Suprapubic skin (tissue), 4 donors: ENCODE results near the gene GLIS1. TPM values are rescaled to one million over a fixed set of nuclear protein-coding genes. Genes with fewer than 3 reads are reported as not detected.

Experiments used
- DNase-seq, 2 donors: peaks; one replicate each; pipeline ENCODE4 v3.0.0-alpha.2; 2019; ENCODE audit warnings: low spot score in 2 of 2
- H3K27ac ChIP-seq: fragments of 200-600 bp; sonication (generic); one replicate; pipeline ENCODE4 v1.5.1; 2019
- H3K27me3 ChIP-seq: fragments of 200-600 bp; sonication (generic); one replicate; pipeline ENCODE4 v1.5.1; 2019
- H3K36me3 ChIP-seq: fragments of 200-600 bp; sonication (generic); one replicate; pipeline ENCODE4 v1.5.1; 2019
- H3K4me1 ChIP-seq: fragments of 200-600 bp; sonication (generic); one replicate; pipeline ENCODE4 v1.5.1; 2019
- H3K4me3 ChIP-seq: fragments of 200-600 bp; sonication (generic); one replicate; pipeline ENCODE4 v1.5.1; 2019; ENCODE audit warnings: mild to moderate bottlenecking
- H3K9me3 ChIP-seq: fragments of 200-600 bp; sonication (generic); one replicate; pipeline ENCODE4 v1.5.1; 2019
- EP300 ChIP-seq: sonication (generic); formaldehyde crosslinking; IDR thresholded peaks from one replicate; pipeline ENCODE4 v1.6.1; 2017; ENCODE audit warnings: antibody characterized with exemption
- POLR2A ChIP-seq, 2 donors: fragments of 450-650 bp; IDR thresholded peaks; one replicate each; pipeline ENCODE4 v1.6.1; 2017; ENCODE audit warnings: antibody characterized with exemption in 2 of 2, mild to moderate bottlenecking in 2 of 2, moderate library complexity in 2 of 2
- POLR2AphosphoS5 ChIP-seq, 3 donors: sonication (generic); formaldehyde crosslinking; IDR thresholded peaks; one replicate each; pipeline ENCODE4 v1.6.1; 2017; ENCODE audit warnings: antibody characterized with exemption in 3 of 3
- WGBS: methylation state at CpG from one replicate; pipeline ENCODE4 v1.1.5; 2018; 5-methylcytosine and 5-hydroxymethylcytosine counted together
- total RNA-seq, 4 donors: library from RNA; depleted of rRNA; stranded (reverse); fragments of >200 nt; gene quantifications; one replicate each; pipeline ENCODE4 v1.1.0, GENCODE V29; 2016
- TF ChIP-seq, protein P1 (sequence below), 2 donors: fragments of 200-600 bp in 1 of 2; fragments of 450-650 bp in 1 of 2; sonication (generic) in 1 of 2; IDR thresholded peaks; one replicate each; pipeline ENCODE4 v1.5.1; 2016 to 2019; ENCODE audit warnings: antibody characterized with exemption in 2 of 2, mild to moderate bottlenecking in 1 of 2, moderate library complexity in 1 of 2

GLIS1 gene
- total RNA-seq, 4 donors from 2014 or later: 0.34 to 1.5 (median 0.59) TPM

DNA sequence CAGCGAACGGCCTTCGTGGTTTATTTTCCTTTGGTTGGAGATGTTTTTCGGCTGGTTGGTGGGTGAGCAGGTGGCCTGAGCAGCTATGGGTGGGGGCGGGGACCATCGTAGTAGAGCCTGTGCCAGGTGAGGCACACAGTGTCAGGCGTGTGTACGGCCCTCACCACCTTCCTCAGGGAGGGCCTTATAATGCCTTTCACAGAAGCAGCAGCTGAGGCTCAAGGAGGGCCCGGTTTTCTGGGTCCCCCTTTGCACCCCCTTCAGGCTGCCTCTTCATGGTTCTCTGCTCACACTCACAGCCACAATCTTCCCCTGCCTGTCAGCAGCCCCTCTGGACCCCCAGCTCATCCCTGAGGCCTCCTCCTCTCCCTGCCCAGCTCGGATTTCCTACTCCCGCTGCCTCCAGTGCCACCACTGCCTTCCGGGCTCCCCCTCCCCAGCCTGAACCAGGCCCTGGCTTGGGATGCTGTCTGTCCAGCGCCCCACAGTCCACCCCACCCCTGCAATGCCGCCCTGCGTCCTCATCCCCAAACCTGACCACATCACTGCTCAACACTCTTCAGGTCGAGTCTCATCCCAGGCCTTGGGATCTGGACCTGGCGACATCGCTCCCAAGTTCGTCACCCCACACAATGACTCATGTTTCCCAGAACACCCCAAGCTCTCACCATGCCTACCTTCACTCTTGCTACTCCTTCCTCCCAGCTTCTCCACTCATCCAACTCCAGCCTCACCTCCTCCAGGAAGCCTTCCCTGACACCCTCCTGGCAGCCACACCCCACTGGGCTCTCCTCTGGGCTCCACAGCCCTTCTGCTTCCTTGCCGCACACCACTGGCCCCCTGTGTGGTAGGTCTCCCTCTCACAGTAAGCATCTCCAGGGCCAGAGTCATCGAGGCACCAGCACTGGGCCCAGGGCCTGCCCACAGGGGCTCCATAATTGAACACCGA lies 225.9 kb downstream of the GLIS1 start:
- H3K27ac ChIP-seq: no peak overlapping the region

DNA sequence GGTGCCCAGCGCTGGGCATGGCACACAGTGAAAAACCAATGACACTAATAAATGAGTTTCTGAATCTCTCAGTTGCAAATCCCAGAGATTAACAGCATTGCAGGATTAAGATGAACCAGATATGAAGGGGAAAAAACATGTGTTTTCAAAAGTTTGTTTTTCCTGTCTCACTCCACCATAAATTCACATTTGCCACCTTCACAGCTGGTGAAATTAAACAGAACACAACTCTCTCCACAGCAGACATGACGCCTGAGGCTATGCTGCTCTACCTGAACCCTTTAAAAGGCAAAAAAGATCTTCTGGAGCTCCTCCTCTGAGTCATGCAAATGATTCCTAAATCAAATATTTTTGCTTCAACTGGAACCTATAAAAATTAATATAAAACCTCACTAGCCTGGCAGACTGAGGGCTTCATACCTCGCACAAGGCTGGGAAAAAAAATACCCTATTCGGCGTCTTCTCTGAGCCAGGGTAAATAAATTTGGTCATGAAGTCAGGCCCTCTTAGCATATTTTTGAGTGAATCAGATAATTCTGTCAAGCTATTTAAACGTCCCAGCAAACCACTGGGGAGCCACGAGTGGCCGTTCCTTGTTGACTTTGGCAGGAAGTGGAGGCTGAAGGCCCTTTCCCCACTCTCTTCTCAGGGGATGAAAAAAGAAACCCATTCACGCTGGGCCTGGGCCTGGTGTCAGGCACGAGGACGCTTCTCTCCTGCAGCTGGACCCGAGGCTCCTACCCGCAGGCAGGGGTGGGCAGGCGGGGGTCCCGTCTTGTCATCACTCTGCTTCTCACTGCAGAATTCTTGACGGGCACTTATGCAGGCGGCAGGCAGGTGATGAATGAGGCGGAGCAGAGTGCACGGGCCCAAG lies 226.8 kb downstream of the GLIS1 start:
- Histone ChIP-seq H3K9me3 (no peaks in the 10 kb centered on the region), H3K4me1 (peaks cover 7% of the 10 kb centered on the region), H3K27me3 (no peaks in the 10 kb centered on the region), H3K4me3 (no peak overlapping the region), H3K27ac (no peak overlapping the region), H3K36me3 (no peaks in the 10 kb centered on the region)
- no peak for DNase-seq
- TF ChIP-seq EP300 (no peak), POLR2A (IDR thresholded peaks at IDR 0.05) (no peak), POLR2AphosphoS5 (IDR thresholded peaks at IDR 0.05) (no peak)
- TF ChIP-seq, protein P1, sequence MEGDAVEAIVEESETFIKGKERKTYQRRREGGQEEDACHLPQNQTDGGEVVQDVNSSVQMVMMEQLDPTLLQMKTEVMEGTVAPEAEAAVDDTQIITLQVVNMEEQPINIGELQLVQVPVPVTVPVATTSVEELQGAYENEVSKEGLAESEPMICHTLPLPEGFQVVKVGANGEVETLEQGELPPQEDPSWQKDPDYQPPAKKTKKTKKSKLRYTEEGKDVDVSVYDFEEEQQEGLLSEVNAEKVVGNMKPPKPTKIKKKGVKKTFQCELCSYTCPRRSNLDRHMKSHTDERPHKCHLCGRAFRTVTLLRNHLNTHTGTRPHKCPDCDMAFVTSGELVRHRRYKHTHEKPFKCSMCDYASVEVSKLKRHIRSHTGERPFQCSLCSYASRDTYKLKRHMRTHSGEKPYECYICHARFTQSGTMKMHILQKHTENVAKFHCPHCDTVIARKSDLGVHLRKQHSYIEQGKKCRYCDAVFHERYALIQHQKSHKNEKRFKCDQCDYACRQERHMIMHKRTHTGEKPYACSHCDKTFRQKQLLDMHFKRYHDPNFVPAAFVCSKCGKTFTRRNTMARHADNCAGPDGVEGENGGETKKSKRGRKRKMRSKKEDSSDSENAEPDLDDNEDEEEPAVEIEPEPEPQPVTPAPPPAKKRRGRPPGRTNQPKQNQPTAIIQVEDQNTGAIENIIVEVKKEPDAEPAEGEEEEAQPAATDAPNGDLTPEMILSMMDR (IDR thresholded peaks at IDR 0.05): no peak
- WGBS: 51% methylated on average over 18 of the region's 19 CpGs

More for the DNA sequence above, 225.9 kb downstream of the GLIS1 start:
- DNase-seq: no peak
- TF ChIP-seq POLR2AphosphoS5 (IDR thresholded peaks at IDR 0.05) (no peak), EP300 (no peak), POLR2A (IDR thresholded peaks at IDR 0.05) (no peak)
- TF ChIP-seq, protein P1 (IDR thresholded peaks at IDR 0.05): no peak
- Histone ChIP-seq H3K27me3 (no peaks in the 10 kb centered on the region), H3K4me1 (peaks cover 7% of the 10 kb centered on the region), H3K36me3 (no peaks in the 10 kb centered on the region), H3K4me3 (no peak overlapping the region), H3K9me3 (no peaks in the 10 kb centered on the region)
- WGBS: 88% methylated on average over 20 of the region's 22 CpGs

DNA sequence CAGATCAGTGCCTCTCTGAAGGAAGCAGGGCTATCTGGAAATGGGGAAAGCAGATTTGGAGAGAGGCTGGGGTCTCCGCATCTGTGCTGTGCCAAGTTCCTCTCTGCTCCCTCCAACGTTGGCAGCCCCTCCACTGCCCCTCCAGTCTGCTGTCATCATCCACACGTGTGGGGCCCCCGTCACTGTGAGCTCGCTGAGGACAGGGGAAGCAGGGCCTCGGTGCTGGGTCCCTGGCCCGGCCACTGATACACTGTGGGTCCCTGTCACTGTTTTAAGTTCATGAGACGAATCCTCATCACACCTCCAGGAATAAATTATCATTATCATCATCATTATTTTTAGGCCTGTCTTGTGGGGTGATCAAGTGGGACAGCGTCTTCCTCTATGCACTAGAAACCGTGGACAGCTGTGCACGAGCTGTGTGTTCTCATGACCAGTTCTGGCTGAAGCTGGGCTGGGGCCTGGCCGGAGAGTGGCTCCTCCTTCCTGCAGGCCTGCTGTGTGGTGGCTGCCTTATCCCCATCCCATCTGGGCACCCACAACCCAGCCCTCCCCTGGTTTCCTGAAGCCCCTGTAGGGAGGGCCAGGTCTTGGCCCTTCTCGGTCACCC lies 227.5 kb downstream of the GLIS1 start:
- H3K36me3 ChIP-seq: no peaks in the 10 kb centered on the region
- DNase-seq: no peak
- TF ChIP-seq POLR2AphosphoS5 (IDR thresholded peaks at IDR 0.05) (no peak), EP300 (no peak), POLR2A (IDR thresholded peaks at IDR 0.05) (no peak)
- TF ChIP-seq, protein P1 (IDR thresholded peaks at IDR 0.05): no peak
- peaks cover 7% of the 10 kb centered on the region for H3K4me1 ChIP-seq
- 83% methylated on average over 12 of the region's 13 CpGs for WGBS
- H3K27me3 ChIP-seq: no peaks in the 10 kb centered on the region
- no peak overlapping the region for H3K4me3 ChIP-seq
- H3K9me3 ChIP-seq: no peaks in the 10 kb centered on the region
- H3K27ac ChIP-seq: no peak overlapping the region

DNA sequence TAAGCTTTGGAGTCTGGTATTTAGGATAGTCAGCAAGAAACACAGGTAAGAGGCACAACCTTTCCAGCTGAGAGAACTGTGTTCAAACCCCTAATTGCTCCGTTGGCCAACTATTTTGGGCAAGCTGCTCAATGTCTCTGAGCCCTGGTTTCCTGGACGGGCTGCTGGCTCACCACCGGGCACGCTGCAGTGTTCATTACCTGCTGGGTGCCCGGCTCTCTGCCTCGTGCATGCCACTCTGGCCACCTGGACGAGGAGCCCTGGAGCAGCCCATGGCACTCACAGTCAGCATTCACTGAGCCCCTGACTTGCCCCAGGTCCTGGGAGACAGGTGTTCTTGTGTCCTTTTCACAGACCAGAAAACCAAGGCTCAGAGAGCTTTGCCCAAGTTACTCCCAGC lies 228.7 kb downstream of the GLIS1 start:
- H3K4me3 ChIP-seq: no peak overlapping the region
- H3K4me1 ChIP-seq: peaks cover 7% of the 10 kb centered on the region
- no peaks in the 10 kb centered on the region for H3K9me3 ChIP-seq
- H3K27me3 ChIP-seq: no peaks in the 10 kb centered on the region
- DNase-seq: no peak
- no peak for TF ChIP-seq POLR2AphosphoS5 (IDR thresholded peaks at IDR 0.05)
- TF ChIP-seq, protein P1 (IDR thresholded peaks at IDR 0.05): no peak
- no peak for TF ChIP-seq POLR2A (IDR thresholded peaks at IDR 0.05)
- TF ChIP-seq EP300: no peak
- no peaks in the 10 kb centered on the region for H3K36me3 ChIP-seq
- H3K27ac ChIP-seq: no peak overlapping the region
- WGBS: 89% methylated on average over 7 of the region's 7 CpGs
